ENCODE results near the gene PTHLH.

The PTHLH gene

DNA sequence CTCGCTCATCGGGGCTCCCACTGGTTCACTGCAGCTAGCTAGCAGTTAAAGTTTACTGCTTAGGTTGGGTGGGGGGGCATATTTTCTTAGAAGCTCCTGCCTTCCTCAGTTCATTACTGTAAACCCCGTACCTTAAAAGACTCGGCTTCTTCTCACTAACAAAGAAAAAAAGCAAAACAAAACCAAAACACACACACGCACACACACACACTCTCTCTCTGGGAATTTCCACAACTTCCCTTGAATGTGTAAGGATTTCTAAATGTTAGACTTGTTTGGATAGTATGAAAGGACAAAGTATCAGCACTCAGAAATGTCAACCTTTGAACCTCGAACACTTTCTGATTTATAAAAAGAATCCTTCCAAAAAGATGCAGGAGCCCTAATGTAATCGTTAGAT is 927 bp downstream of the PTHLH start:
- no peak overlapping the region for H3K27ac ChIP-seq (ENCODE audit: low read length)
- no peaks in the 10 kb centered on the region for H3K36me3 ChIP-seq (ENCODE audit: control insufficient read depth, low read depth, low read length)
- H3K27me3 ChIP-seq (ENCODE audit: control insufficient read depth, insufficient read depth, low read length) = peaks cover 98% of the 10 kb centered on the region
- H3K4me1 ChIP-seq (ENCODE audit: control insufficient read depth, low read depth, low read length) = peaks cover 34% of the 10 kb centered on the region
- H3K9me3 ChIP-seq (ENCODE audit: control insufficient read depth, low read depth, low read length) = no peaks in the 10 kb centered on the region
- H3K9ac ChIP-seq (ENCODE audit: low read length) = no peak overlapping the region
- peak overlapping the region; percentile 58 for H3K4me3 ChIP-seq (ENCODE audit: low read length)

DNA sequence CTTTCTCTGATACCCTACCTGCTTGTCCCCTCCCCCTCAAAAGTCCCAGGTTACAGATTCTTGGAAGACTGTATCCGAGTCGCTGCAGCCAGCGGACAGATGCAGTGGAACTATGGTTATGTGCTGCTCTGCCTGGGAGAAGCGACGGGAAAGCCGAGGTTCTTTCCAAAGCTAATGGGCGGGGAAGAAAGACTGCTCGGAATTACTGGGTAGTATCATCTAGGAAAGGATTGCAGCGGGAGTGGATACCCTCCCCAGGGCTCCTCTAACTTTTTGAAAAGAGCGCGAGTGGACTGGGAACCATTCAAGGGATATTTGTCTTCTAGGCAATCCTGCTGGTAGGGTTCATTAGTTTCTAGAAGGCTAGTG is 1.4 kb downstream of the PTHLH start:
- no peak overlapping the region for H3K27ac ChIP-seq (ENCODE audit: low read length)
- peaks cover 33% of the 10 kb centered on the region for H3K4me1 ChIP-seq (ENCODE audit: control insufficient read depth, low read depth, low read length)
- H3K9me3 ChIP-seq (ENCODE audit: control insufficient read depth, low read depth, low read length) = no peaks in the 10 kb centered on the region
- peaks cover 98% of the 10 kb centered on the region for H3K27me3 ChIP-seq (ENCODE audit: control insufficient read depth, insufficient read depth, low read length)
- no peaks in the 10 kb centered on the region for H3K36me3 ChIP-seq (ENCODE audit: control insufficient read depth, low read depth, low read length)
- no peak overlapping the region for H3K9ac ChIP-seq (ENCODE audit: low read length)
- H3K4me3 ChIP-seq (ENCODE audit: low read length) = peak overlapping the region; percentile 58

DNA sequence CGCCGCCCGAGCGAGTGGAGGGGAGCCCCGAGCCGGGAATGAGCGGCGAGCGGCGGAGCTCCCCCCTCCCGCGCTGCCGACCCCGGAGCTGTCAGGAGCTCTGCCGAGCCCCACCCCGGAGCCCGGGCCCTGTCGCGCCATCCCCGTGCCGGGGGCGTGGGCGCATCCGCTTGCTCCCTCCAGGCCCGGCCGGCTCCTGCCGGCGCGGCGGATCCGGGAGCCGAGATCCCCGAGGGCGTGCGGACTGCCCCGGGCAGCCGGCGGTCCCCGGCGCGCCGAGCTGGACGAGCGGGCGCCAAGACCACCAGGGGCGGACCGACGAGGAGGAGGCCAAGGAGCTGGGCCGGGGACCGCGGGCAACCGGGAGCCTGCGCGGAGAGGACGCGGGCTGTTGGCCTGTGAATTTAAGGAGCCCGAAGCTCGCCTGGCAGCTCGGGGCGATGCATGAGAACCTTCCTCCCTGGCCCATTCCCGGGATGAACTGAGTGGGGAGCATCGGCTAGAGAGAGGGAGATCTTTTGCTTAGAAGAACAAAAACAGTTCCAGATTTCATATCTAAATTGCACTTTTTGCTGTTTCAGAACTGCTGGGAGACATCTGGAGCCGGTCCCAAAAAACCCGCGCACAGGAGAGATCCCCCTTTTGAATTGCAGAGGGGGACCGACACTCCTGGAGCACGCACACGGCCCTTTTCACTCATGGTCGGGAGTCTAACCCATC is 2.0 kb downstream of the PTHLH start:
- no peaks in the 10 kb centered on the region for H3K36me3 ChIP-seq (ENCODE audit: control insufficient read depth, low read depth, low read length)
- H3K27ac ChIP-seq (ENCODE audit: low read length) = no peak overlapping the region
- no peaks in the 10 kb centered on the region for H3K9me3 ChIP-seq (ENCODE audit: control insufficient read depth, low read depth, low read length)
- H3K9ac ChIP-seq (ENCODE audit: low read length) = no peak overlapping the region
- H3K27me3 ChIP-seq (ENCODE audit: control insufficient read depth, insufficient read depth, low read length) = peaks cover 98% of the 10 kb centered on the region
- peaks cover 28% of the 10 kb centered on the region for H3K4me1 ChIP-seq (ENCODE audit: control insufficient read depth, low read depth, low read length)
- peak overlapping the region; percentile 58 for H3K4me3 ChIP-seq (ENCODE audit: low read length)

DNA sequence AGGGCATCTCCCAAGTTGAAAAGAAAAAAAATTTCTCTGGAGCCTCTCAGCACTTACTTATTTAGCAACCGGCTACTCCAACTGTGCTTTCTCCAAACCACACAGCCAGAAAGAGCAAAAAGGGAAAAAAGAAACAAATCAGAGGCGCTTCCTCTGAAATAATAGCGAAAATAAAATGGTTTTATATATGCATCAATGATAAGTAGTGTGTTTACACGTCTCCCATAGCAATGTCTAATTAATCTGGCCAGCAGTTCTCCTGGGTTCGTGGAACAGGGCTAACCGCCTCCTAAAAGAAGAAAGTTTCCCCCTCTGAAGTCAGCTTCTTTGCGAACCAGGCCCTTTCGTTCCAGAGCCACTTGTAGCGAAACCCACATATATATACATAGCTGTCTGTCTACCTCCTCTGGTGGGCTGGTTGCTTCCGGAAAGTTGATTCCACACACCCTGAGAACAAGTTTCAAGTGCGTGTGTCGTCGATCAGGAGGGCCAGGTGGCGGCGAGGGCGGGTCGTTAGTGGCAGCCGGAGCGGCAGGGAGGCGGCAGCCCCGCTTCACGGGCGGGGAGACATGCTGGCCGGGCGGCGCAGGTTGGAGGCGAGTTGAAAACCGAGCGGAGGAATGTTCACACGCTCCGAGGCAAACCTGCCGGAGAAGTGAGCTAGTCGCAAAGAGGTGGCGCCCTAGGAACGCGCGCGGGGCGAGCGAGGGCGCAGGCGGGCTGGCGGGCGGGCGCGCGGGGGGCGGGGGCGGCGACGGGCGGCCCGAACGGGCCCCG is 2.7 kb downstream of the PTHLH start:
- H3K27ac ChIP-seq (ENCODE audit: low read length) = no peak overlapping the region
- no peaks in the 10 kb centered on the region for H3K9me3 ChIP-seq (ENCODE audit: control insufficient read depth, low read depth, low read length)
- peak overlapping the region; percentile 57 for H3K4me3 ChIP-seq (ENCODE audit: low read length)
- peaks cover 27% of the 10 kb centered on the region for H3K4me1 ChIP-seq (ENCODE audit: control insufficient read depth, low read depth, low read length)
- no peak overlapping the region for H3K9ac ChIP-seq (ENCODE audit: low read length)
- peaks cover 97% of the 10 kb centered on the region for H3K27me3 ChIP-seq (ENCODE audit: control insufficient read depth, insufficient read depth, low read length)
- H3K36me3 ChIP-seq (ENCODE audit: control insufficient read depth, low read depth, low read length) = no peaks in the 10 kb centered on the region

DNA sequence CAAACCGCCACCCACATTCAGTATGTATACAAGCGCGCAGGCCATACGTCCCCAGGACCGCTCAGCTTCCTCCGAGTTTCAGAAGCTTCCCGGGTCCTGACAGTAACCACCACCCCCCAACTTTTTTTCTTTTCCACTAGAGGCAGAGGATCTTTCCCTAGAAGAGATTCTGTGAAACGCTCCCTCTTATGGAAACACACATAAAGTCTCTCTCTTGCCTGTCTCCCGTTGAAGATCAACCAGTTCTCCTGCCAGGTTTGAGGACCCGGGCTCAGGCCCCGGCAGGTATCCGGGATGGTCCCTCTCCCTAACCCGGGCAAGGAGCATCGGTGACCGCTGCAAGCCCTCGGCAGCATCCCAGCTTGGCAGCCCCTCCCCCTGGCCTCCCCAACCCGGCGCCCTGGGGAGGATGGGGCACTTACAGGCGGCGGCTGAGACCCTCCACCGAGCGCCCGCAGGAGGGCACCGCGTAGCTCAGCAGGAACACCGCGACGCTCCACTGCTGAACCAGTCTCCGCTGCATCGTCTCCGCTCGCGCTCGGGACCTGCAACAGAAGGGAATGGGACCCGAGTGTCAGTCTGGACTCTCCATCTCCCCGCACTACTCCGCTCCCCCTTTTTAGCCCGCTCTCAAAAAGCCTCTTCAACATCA is 3.4 kb downstream of the PTHLH start:
- Histone ChIP-seq H3K27me3 (ENCODE audit: control insufficient read depth, insufficient read depth, low read length) (peaks cover 96% of the 10 kb centered on the region), H3K4me1 (ENCODE audit: control insufficient read depth, low read depth, low read length) (peaks cover 20% of the 10 kb centered on the region), H3K9ac (ENCODE audit: low read length) (no peak overlapping the region), H3K9me3 (ENCODE audit: control insufficient read depth, low read depth, low read length) (no peaks in the 10 kb centered on the region), H3K36me3 (ENCODE audit: control insufficient read depth, low read depth, low read length) (no peaks in the 10 kb centered on the region), H3K27ac (ENCODE audit: low read length) (no peak overlapping the region), H3K4me3 (ENCODE audit: low read length) (peak overlapping the region; percentile 57)

DNA sequence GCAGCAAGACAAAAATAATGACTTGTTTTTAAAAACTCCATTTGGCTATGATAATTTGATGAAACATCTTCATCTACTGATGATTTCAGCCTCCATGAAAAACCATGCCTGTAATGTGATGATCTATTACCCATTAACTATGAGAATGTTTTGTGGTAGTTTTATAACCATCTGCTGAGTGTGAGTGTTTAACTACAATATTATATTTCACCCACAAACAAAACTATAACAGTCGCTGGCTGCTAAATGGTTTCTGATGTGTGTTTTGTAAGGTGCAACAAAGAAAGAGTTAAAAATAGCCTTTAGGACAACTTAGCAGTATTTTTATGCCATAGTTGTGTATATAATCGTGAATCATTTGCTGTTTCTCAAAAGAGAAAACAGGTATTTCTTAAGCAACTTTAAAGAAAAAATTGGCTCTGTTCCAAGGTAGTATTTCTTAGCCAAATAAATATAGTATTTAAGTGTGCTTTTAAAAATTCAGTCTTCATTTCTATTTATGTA is 4.9 kb downstream of the PTHLH start:
- H3K27me3 ChIP-seq (ENCODE audit: control insufficient read depth, insufficient read depth, low read length) = peaks cover 88% of the 10 kb centered on the region
- H3K36me3 ChIP-seq (ENCODE audit: control insufficient read depth, low read depth, low read length) = no peaks in the 10 kb centered on the region
- no peaks in the 10 kb centered on the region for H3K9me3 ChIP-seq (ENCODE audit: control insufficient read depth, low read depth, low read length)
- peaks cover 16% of the 10 kb centered on the region for H3K4me1 ChIP-seq (ENCODE audit: control insufficient read depth, low read depth, low read length)
- H3K27ac ChIP-seq (ENCODE audit: low read length) = no peak overlapping the region
- H3K4me3 ChIP-seq (ENCODE audit: low read length) = no peak overlapping the region
- no peak overlapping the region for H3K9ac ChIP-seq (ENCODE audit: low read length)

DNA sequence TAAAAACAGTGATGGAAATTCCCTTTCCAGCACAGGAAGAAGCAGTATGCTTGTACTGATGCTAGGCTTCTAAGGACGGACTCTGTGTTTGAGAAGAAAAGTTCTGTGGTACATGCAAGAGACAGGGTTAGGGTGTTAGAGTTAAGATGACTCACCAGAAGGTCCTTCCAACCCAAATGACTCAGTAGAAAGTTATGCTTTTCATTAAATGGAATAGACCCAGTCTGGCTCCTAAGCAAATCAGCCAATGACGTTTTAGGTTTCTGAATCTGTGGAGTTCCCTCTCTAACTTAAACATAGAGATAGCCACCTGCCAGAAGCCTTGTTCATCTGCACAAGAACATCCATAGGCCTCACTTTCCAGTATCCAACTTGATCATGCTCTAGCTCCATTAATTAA is 5.7 kb downstream of the PTHLH start:
- Histone ChIP-seq H3K9ac (ENCODE audit: low read length) (no peak overlapping the region), H3K9me3 (ENCODE audit: control insufficient read depth, low read depth, low read length) (no peaks in the 10 kb centered on the region), H3K27ac (ENCODE audit: low read length) (no peak overlapping the region), H3K4me1 (ENCODE audit: control insufficient read depth, low read depth, low read length) (peaks cover 16% of the 10 kb centered on the region), H3K4me3 (ENCODE audit: low read length) (no peak overlapping the region), H3K27me3 (ENCODE audit: control insufficient read depth, insufficient read depth, low read length) (peaks cover 81% of the 10 kb centered on the region), H3K36me3 (ENCODE audit: control insufficient read depth, low read depth, low read length) (no peaks in the 10 kb centered on the region)

DNA sequence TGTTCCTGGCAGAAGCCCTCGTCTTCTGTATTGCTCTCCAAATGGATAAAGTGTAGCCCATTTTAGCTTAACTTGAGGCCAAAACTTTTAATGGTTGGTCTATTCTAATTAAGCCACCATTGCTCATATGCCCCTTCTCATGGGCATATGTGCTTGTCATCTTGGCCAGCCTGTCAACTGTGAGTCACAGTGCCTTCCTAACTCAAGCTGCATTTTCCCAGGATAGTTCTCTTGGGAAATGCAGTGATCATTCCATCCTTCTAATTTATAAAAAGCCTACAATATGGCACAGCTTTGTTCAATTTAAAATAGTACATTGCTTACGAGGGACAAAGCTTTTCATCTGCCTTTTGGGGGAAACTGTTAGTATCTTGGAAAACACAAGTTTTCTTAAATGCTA is 6.6 kb downstream of the PTHLH start:
- H3K27ac ChIP-seq (ENCODE audit: low read length) = no peak overlapping the region

DNA sequence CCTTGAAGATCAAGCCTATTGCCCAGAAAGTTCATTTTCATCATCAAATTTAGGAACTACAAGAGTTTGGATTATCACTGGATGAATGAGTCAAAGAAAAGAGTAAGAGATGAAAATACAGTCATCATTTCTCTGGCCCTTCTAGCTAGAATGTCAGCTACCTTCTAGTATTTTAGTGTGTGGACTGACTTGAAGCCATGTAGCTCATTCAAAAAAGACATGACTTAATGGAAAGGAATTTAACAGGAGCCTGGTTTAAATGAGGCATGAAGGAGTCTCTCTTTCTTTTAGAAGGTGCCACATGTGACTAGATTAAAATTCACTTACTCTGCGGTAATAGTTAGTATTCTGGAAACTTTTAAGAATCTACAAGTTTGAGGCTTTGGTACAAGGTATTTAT is 7.1 kb downstream of the PTHLH start:
- H3K27ac ChIP-seq (ENCODE audit: low read length) = no peak overlapping the region
- no peaks in the 10 kb centered on the region for H3K36me3 ChIP-seq (ENCODE audit: control insufficient read depth, low read depth, low read length)
- peaks cover 66% of the 10 kb centered on the region for H3K27me3 ChIP-seq (ENCODE audit: control insufficient read depth, insufficient read depth, low read length)
- no peak overlapping the region for H3K9ac ChIP-seq (ENCODE audit: low read length)
- peaks cover 10% of the 10 kb centered on the region for H3K4me1 ChIP-seq (ENCODE audit: control insufficient read depth, low read depth, low read length)
- H3K9me3 ChIP-seq (ENCODE audit: control insufficient read depth, low read depth, low read length) = no peaks in the 10 kb centered on the region
- H3K4me3 ChIP-seq (ENCODE audit: low read length) = no peak overlapping the region

More for the DNA sequence above, 6.6 kb downstream of the PTHLH start:
- Histone ChIP-seq H3K4me1 (ENCODE audit: control insufficient read depth, low read depth, low read length) (peaks cover 10% of the 10 kb centered on the region), H3K9me3 (ENCODE audit: control insufficient read depth, low read depth, low read length) (no peaks in the 10 kb centered on the region), H3K36me3 (ENCODE audit: control insufficient read depth, low read depth, low read length) (no peaks in the 10 kb centered on the region), H3K9ac (ENCODE audit: low read length) (no peak overlapping the region), H3K4me3 (ENCODE audit: low read length) (no peak overlapping the region), H3K27me3 (ENCODE audit: control insufficient read depth, insufficient read depth, low read length) (peaks cover 72% of the 10 kb centered on the region)

DNA sequence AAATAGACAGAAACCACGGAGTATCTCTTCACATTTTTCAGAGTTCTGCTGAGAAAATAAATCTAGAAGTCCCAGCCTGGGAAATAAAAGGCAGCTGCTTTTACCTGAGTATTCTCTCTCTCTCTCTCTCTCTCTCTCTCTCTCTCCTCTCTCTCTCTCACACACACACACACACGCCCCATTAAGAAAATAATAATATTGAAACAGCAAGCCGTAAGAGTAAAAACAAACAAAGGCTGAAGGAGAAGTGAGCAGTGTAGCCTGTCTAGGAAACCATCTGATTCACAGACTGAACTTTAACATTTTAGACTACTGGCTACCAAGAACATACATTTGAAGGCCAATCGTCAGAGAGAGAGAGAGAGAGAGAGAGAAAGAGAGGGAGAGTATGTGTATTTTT is 8.4 kb downstream of the PTHLH start:
- Histone ChIP-seq H3K9me3 (ENCODE audit: control insufficient read depth, low read depth, low read length) (no peaks in the 10 kb centered on the region), H3K27ac (ENCODE audit: low read length) (no peak overlapping the region), H3K27me3 (ENCODE audit: control insufficient read depth, insufficient read depth, low read length) (peaks cover 55% of the 10 kb centered on the region), H3K4me1 (ENCODE audit: control insufficient read depth, low read depth, low read length) (peaks cover 5% of the 10 kb centered on the region), H3K4me3 (ENCODE audit: low read length) (no peak overlapping the region), H3K9ac (ENCODE audit: low read length) (no peak overlapping the region), H3K36me3 (ENCODE audit: control insufficient read depth, low read depth, low read length) (no peaks in the 10 kb centered on the region)

DNA sequence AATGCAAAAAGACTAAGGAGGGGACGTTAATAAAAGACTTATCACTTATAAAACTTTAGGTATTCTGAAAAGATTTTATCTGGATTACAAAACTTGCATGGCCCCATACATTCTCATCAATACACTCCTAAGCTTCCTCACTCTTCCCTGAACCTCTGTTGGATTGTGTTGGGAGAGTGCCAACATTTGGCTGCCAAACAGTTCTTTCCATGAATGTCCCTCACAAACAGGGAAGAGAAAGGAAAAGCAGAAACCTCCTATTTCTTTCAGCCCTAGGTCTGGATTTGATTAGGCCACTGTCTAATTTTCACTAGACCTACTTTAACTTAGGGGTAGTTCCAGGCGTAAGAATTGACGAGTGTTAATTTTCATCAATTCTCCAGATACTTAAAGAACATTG is 11.7 kb downstream of the PTHLH start:
- H3K27me3 ChIP-seq (ENCODE audit: control insufficient read depth, insufficient read depth, low read length) = peaks cover 22% of the 10 kb centered on the region
- H3K27ac ChIP-seq (ENCODE audit: low read length) = no peak overlapping the region
- H3K4me1 ChIP-seq (ENCODE audit: control insufficient read depth, low read depth, low read length) = no peaks in the 10 kb centered on the region
- H3K9me3 ChIP-seq (ENCODE audit: control insufficient read depth, low read depth, low read length) = no peaks in the 10 kb centered on the region
- no peak overlapping the region for H3K9ac ChIP-seq (ENCODE audit: low read length)
- no peak overlapping the region for H3K4me3 ChIP-seq (ENCODE audit: low read length)
- H3K36me3 ChIP-seq (ENCODE audit: control insufficient read depth, low read depth, low read length) = no peaks in the 10 kb centered on the region

Measured in iPS-18a (cell line).